ENCODE results near the gene MED22. TPM values are rescaled to one million over a fixed set of nuclear protein-coding genes. Genes with fewer than 3 reads are reported as not detected.

Gene MED22
- total RNA-seq, 1 experiment from 2014 or later = 26.2 TPM

DNA sequence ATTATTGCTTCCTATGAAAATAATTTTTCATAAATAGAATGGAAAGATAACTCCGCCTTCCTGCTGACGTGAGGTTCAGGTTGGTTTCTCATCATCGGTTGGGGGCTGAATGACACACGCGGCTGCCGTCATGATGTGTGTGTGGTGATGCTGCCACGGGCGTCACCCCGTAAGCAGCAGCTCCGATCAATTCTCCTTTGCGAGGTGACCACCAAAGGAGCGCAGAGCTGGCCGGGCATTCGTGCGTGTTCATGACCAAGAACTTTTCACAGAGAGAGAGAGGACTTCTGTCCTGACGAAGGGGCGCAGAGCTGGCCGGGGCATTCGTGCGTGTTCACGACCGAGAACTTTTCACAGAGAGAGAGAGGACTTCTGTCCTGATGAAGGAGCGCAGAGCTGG, 42.2 kb downstream of the MED22 start:
- DNase-seq (ENCODE audit: low read depth, low spot score) (no peak), ATAC-seq (no peak)
- Histone ChIP-seq H3K27me3 (ENCODE audit: control insufficient read depth, insufficient read depth, low read length) (no peaks in the 10 kb centered on the region), H3K4me3 (ENCODE audit: low read depth in 2 of 2, low read length in 2 of 2) (no peak overlapping the region), H3K9me3 (ENCODE audit: control insufficient read depth, insufficient read depth, low read depth, low read length) (no peaks in the 10 kb centered on the region), H3K36me3 (ENCODE audit: control insufficient read depth, insufficient read depth, low read length) (no peaks in the 10 kb centered on the region), H3K4me1 (ENCODE audit: control insufficient read depth, insufficient read depth, low read length) (no peaks in the 10 kb centered on the region), H3K27ac (ENCODE audit: low read length) (no peak overlapping the region)
- BruUV-seq (replicated peaks) = no TSS peak
- CTCF ChIA-PET = no interaction called here
- intact Hi-C loops (cut with micrococcal nuclease; ENCODE audit: unreplicated experiment) = no loop called here
- POLR2A ChIA-PET = no interaction called here
- TF ChIP-seq, protein P1, sequence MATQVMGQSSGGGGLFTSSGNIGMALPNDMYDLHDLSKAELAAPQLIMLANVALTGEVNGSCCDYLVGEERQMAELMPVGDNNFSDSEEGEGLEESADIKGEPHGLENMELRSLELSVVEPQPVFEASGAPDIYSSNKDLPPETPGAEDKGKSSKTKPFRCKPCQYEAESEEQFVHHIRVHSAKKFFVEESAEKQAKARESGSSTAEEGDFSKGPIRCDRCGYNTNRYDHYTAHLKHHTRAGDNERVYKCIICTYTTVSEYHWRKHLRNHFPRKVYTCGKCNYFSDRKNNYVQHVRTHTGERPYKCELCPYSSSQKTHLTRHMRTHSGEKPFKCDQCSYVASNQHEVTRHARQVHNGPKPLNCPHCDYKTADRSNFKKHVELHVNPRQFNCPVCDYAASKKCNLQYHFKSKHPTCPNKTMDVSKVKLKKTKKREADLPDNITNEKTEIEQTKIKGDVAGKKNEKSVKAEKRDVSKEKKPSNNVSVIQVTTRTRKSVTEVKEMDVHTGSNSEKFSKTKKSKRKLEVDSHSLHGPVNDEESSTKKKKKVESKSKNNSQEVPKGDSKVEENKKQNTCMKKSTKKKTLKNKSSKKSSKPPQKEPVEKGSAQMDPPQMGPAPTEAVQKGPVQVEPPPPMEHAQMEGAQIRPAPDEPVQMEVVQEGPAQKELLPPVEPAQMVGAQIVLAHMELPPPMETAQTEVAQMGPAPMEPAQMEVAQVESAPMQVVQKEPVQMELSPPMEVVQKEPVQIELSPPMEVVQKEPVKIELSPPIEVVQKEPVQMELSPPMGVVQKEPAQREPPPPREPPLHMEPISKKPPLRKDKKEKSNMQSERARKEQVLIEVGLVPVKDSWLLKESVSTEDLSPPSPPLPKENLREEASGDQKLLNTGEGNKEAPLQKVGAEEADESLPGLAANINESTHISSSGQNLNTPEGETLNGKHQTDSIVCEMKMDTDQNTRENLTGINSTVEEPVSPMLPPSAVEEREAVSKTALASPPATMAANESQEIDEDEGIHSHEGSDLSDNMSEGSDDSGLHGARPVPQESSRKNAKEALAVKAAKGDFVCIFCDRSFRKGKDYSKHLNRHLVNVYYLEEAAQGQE (IDR thresholded peaks at IDR 0.05; ENCODE audit: insufficient read depth in 1 of 2, low read depth in 2 of 2, low read length in 1 of 2) = no peak
- TF ChIP-seq SIN3A (IDR thresholded peaks at IDR 0.05; ENCODE audit: borderline replicate concordance, insufficient read depth, low read depth, low read length) (no peak), TCF7L2 (IDR thresholded peaks at IDR 0.05; ENCODE audit: low read depth, low read length) (no peak), POLR2AphosphoS5 (IDR thresholded peaks at IDR 0.05; ENCODE audit: low read depth, low read length) (no peak)
- TF ChIP-seq, protein P2, sequence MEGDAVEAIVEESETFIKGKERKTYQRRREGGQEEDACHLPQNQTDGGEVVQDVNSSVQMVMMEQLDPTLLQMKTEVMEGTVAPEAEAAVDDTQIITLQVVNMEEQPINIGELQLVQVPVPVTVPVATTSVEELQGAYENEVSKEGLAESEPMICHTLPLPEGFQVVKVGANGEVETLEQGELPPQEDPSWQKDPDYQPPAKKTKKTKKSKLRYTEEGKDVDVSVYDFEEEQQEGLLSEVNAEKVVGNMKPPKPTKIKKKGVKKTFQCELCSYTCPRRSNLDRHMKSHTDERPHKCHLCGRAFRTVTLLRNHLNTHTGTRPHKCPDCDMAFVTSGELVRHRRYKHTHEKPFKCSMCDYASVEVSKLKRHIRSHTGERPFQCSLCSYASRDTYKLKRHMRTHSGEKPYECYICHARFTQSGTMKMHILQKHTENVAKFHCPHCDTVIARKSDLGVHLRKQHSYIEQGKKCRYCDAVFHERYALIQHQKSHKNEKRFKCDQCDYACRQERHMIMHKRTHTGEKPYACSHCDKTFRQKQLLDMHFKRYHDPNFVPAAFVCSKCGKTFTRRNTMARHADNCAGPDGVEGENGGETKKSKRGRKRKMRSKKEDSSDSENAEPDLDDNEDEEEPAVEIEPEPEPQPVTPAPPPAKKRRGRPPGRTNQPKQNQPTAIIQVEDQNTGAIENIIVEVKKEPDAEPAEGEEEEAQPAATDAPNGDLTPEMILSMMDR (IDR thresholded peaks at IDR 0.05) = no peak
- in situ Hi-C loops (cut with HindIII; ENCODE audit: low pct_unique_long_range_greater_than_20kb, low sequenced_read_pairs) = no loop called here

DNA sequence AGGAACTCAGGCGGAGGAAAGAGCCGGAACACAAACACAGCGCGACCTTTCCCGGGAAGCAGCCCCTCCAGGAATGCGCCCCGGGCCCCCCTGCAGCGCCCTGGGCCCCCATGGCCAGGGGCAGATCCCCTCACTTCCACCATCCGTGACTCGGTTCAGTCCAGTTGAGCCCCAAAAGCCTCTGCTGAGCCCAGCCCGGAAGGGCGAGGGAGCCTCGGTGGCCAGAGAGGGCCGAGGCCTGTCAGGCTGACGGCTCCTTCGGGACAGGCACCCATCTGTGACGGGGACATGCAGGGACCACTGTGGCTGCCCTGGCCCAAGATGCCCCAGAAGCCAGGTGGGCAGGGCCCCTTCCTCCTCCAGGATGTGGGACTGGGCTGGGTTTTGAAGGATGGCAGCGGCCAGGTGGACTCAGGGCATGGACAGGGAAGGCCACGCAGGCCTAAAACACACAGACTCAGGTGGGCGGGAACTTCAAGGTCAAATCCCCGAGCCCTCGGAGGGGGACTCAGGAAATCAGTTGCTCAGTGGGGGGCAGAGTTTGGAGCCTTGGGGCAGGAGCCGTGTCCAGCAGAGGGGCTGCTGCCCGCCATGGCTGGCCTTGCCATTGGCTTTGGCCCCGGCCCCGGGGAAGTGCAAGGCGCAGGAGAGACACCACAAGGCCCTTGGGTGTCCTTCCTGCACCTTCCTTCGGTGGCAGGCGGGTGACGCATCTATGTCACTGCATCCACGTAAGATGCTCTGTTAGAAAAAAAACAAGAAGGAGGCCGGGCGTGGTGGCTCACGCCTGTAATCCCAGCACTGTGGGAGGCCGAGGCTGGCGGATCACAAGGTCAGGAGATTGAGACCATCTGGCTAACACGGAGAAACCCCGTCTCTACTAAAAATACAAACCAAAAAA, 43.2 kb downstream of the MED22 start:
- in situ Hi-C loops (cut with HindIII; ENCODE audit: low pct_unique_long_range_greater_than_20kb, low sequenced_read_pairs) = no loop called here
- DNase-seq (ENCODE audit: low read depth, low spot score) = no peak
- H3K27me3 ChIP-seq (ENCODE audit: control insufficient read depth, insufficient read depth, low read length) = no peaks in the 10 kb centered on the region
- CTCF ChIA-PET = no interaction called here
- POLR2A ChIA-PET = no interaction called here
- no peaks in the 10 kb centered on the region for H3K4me1 ChIP-seq (ENCODE audit: control insufficient read depth, insufficient read depth, low read length)
- no TSS peak for BruUV-seq (replicated peaks)
- no peak for ATAC-seq
- TF ChIP-seq, protein P1 (IDR thresholded peaks at IDR 0.05; ENCODE audit: insufficient read depth in 1 of 2, low read depth in 2 of 2, low read length in 1 of 2) = no peak
- no peak for TF ChIP-seq POLR2AphosphoS5 (IDR thresholded peaks at IDR 0.05; ENCODE audit: low read depth, low read length)
- TF ChIP-seq TCF7L2 (IDR thresholded peaks at IDR 0.05; ENCODE audit: low read depth, low read length) = no peak
- TF ChIP-seq, protein P2 (IDR thresholded peaks at IDR 0.05) = no peak
- TF ChIP-seq SIN3A (IDR thresholded peaks at IDR 0.05; ENCODE audit: borderline replicate concordance, insufficient read depth, low read depth, low read length) = no peak
- H3K9me3 ChIP-seq (ENCODE audit: control insufficient read depth, insufficient read depth, low read depth, low read length) = no peaks in the 10 kb centered on the region
- intact Hi-C loops (cut with micrococcal nuclease; ENCODE audit: unreplicated experiment) = no loop called here
- no peak overlapping the region for H3K27ac ChIP-seq (ENCODE audit: low read length)
- no peak overlapping the region for H3K4me3 ChIP-seq (ENCODE audit: low read depth in 2 of 2, low read length in 2 of 2)
- H3K36me3 ChIP-seq (ENCODE audit: control insufficient read depth, insufficient read depth, low read length) = no peaks in the 10 kb centered on the region
